ENCODE results near the gene COX4I1.

COX4I1 gene

GRCh38 chr16:85767531-85767930, 32.0 kb upstream of the COX4I1 start:
- no peaks in the 10 kb centered on the region for H4K20me1 ChIP-seq (ENCODE audit: insufficient read depth, low read length, poor library complexity, severe bottlenecking)
- H3K36me3 ChIP-seq (ENCODE audit: insufficient read depth, low read length), result no peaks in the 10 kb centered on the region
- H3K9me2 ChIP-seq (replicated peaks; ENCODE audit: low read depth, low read length), result no peaks in the 10 kb centered on the region
- no peak overlapping the region for H3K4me2 ChIP-seq (ENCODE audit: low read depth, low read length, poor library complexity, severe bottlenecking)
- TF ChIP-seq EZH2phosphoT487 (IDR thresholded peaks at IDR 0.05; ENCODE audit: borderline replicate concordance), result no peak
- TF ChIP-seq CTCF (conservative IDR thresholded peaks at IDR 0.05; ENCODE audit: low read length), result no peak
- H3K9ac ChIP-seq (ENCODE audit: low read depth, low read length, poor library complexity, severe bottlenecking), result no peak overlapping the region
- no peak overlapping the region for H3K4me3 ChIP-seq (ENCODE audit: low read length, poor library complexity, severe bottlenecking)
- no peaks in the 10 kb centered on the region for H3F3A ChIP-seq (ENCODE audit: low read depth)
- H3K79me2 ChIP-seq (ENCODE audit: insufficient read depth, low read length), result no peaks in the 10 kb centered on the region
- H3K27me3 ChIP-seq (ENCODE audit: insufficient read depth, low read length, poor library complexity, severe bottlenecking), result no peaks in the 10 kb centered on the region
- no peaks in the 10 kb centered on the region for H3K9me3 ChIP-seq (ENCODE audit: insufficient read depth, low read depth, low read length)
- no peak overlapping the region for H2AFZ ChIP-seq (ENCODE audit: low read length)
- no peaks in the 10 kb centered on the region for H3K4me1 ChIP-seq (ENCODE audit: insufficient read depth, low read length, poor library complexity, severe bottlenecking)

GRCh38 chr16:85768199-85768598, 31.3 kb upstream of the COX4I1 start:
- Histone ChIP-seq H3K9me3 (ENCODE audit: insufficient read depth, low read depth, low read length) (no peaks in the 10 kb centered on the region), H3K9ac (ENCODE audit: low read depth, low read length, poor library complexity, severe bottlenecking) (no peak overlapping the region), H3F3A (ENCODE audit: low read depth) (no peaks in the 10 kb centered on the region), H3K4me1 (ENCODE audit: insufficient read depth, low read length, poor library complexity, severe bottlenecking) (no peaks in the 10 kb centered on the region), H3K27me3 (ENCODE audit: insufficient read depth, low read length, poor library complexity, severe bottlenecking) (no peaks in the 10 kb centered on the region), H3K4me2 (ENCODE audit: low read depth, low read length, poor library complexity, severe bottlenecking) (no peak overlapping the region), H3K9me2 (replicated peaks; ENCODE audit: low read depth, low read length) (no peaks in the 10 kb centered on the region), H4K20me1 (ENCODE audit: insufficient read depth, low read length, poor library complexity, severe bottlenecking) (no peaks in the 10 kb centered on the region), H3K79me2 (ENCODE audit: insufficient read depth, low read length) (no peaks in the 10 kb centered on the region), H3K4me3 (ENCODE audit: low read length, poor library complexity, severe bottlenecking) (no peak overlapping the region), H3K36me3 (ENCODE audit: insufficient read depth, low read length) (no peaks in the 10 kb centered on the region), H2AFZ (ENCODE audit: low read length) (no peak overlapping the region)
- TF ChIP-seq CTCF (conservative IDR thresholded peaks at IDR 0.05; ENCODE audit: low read length) (no peak), EZH2phosphoT487 (IDR thresholded peaks at IDR 0.05; ENCODE audit: borderline replicate concordance) (no peak)

- H3F3A ChIP-seq (ENCODE audit: low read depth), result no peaks in the 10 kb centered on the region
- no peaks in the 10 kb centered on the region for H3K79me2 ChIP-seq (ENCODE audit: insufficient read depth, low read length)
- H3K4me1 ChIP-seq (ENCODE audit: insufficient read depth, low read length, poor library complexity, severe bottlenecking), result no peaks in the 10 kb centered on the region
- no peaks in the 10 kb centered on the region for H4K20me1 ChIP-seq (ENCODE audit: insufficient read depth, low read length, poor library complexity, severe bottlenecking)
- no peak overlapping the region for H3K4me3 ChIP-seq (ENCODE audit: low read length, poor library complexity, severe bottlenecking)
- TF ChIP-seq CTCF (conservative IDR thresholded peaks at IDR 0.05; ENCODE audit: low read length) (no peak), EZH2phosphoT487 (IDR thresholded peaks at IDR 0.05; ENCODE audit: borderline replicate concordance) (no peak)
- H3K9me3 ChIP-seq (ENCODE audit: insufficient read depth, low read depth, low read length), result no peaks in the 10 kb centered on the region
- H3K27me3 ChIP-seq (ENCODE audit: insufficient read depth, low read length, poor library complexity, severe bottlenecking), result no peaks in the 10 kb centered on the region
- H3K9ac ChIP-seq (ENCODE audit: low read depth, low read length, poor library complexity, severe bottlenecking), result no peak overlapping the region
- H2AFZ ChIP-seq (ENCODE audit: low read length), result no peak overlapping the region
- H3K4me2 ChIP-seq (ENCODE audit: low read depth, low read length, poor library complexity, severe bottlenecking), result no peak overlapping the region
- H3K36me3 ChIP-seq (ENCODE audit: insufficient read depth, low read length), result no peaks in the 10 kb centered on the region
- H3K9me2 ChIP-seq (replicated peaks; ENCODE audit: low read depth, low read length), result no peaks in the 10 kb centered on the region
Measured at GRCh38 chr16:85770741-85771140, 28.8 kb upstream of the COX4I1 start.

Data from Loucy (cell line).